Mesodermal cell (in vitro differentiated cells): ENCODE data around the gene LYZL4. TPM values are rescaled to one million over a fixed set of nuclear protein-coding genes. Genes with fewer than 3 reads are reported as not detected.

Source experiments
- H3K27ac ChIP-seq: 2 replicates; pipeline ENCODE4 v1.7.0; 2013; ENCODE audit warnings: mild to moderate bottlenecking, low read depth, low read length, moderate library complexity; ENCODE audit not compliant: severe bottlenecking
- H3K36me3 ChIP-seq: 2 replicates; pipeline ENCODE4 v1.7.1; 2013; ENCODE audit warnings: mild to moderate bottlenecking, low read length, moderate library complexity; ENCODE audit not compliant: control insufficient read depth, insufficient read depth
- H3K4me1 ChIP-seq: one replicate; pipeline ENCODE4 v1.7.1; 2013; ENCODE audit warnings: mild to moderate bottlenecking, low read length; ENCODE audit not compliant: insufficient read depth, control insufficient read depth, poor library complexity, severe bottlenecking
- H3K4me3 ChIP-seq: 2 replicates; pipeline ENCODE4 v1.7.0; 2013; ENCODE audit warnings: low read length, control low read depth, mild to moderate bottlenecking; ENCODE audit not compliant: insufficient read depth, poor library complexity, severe bottlenecking; ENCODE audit errors: extremely low read depth
- H3K9me3 ChIP-seq: 2 replicates; pipeline ENCODE4 v1.7.1; 2013; ENCODE audit warnings: mild to moderate bottlenecking, low read length, moderate library complexity; ENCODE audit not compliant: control insufficient read depth
- WGBS, 2 experiments: methylation state at CpG; one replicate each; pipeline ENCODE4 v1.1.5; 2013; ENCODE audit warnings: missing lambda C conversion rate in 2 of 2; ENCODE audit not compliant: insufficient coverage in 2 of 2; 5-methylcytosine and 5-hydroxymethylcytosine counted together
- polyA plus RNA-seq, 2 experiments: library from polyadenylated mRNA; stranded (reverse); fragments of 50-300 nt; gene quantifications; one replicate each; pipeline ENCODE4 v1.2.3, GENCODE V29; 2013

The LYZL4 gene
- not detected for polyA plus RNA-seq (2013, experiment 1 of 2)
- polyA plus RNA-seq (2013, experiment 2 of 2), result not detected

- H3K4me1 ChIP-seq, result no peaks in the 10 kb centered on the region
- no peak within 1 kb of the TSS for H3K27ac ChIP-seq
- WGBS, 2 experiments, result 74% methylated on average over 3 of the region's 5 CpGs; no CpG with 5 or more reads in 1 of the 2 experiments
- H3K4me3 ChIP-seq, result no peak within 1 kb of the TSS
- no peaks in the 10 kb centered on the region for H3K9me3 ChIP-seq
- H3K36me3 ChIP-seq, result no peaks in the 10 kb centered on the region
These were observed at the start of gene LYZL4 for GRCh38 chr3:42410370-42411131. Gene LYZL4 (minus strand): TSS chr3:42410610. CDS start chr3:42407251, 3,359 bp downstream.

- no peaks in the 10 kb centered on the region for H3K9me3 ChIP-seq
- H3K4me3 ChIP-seq, result no peak overlapping the region
- no peaks in the 10 kb centered on the region for H3K4me1 ChIP-seq
- no peak overlapping the region for H3K27ac ChIP-seq
- no peaks in the 10 kb centered on the region for H3K36me3 ChIP-seq
These were observed 48.7 kb upstream of the LYZL4 start for GRCh38 chr3:42459151-42459550.

- Histone ChIP-seq H3K4me1 (no peaks in the 10 kb centered on the region), H3K4me3 (no peak overlapping the region), H3K36me3 (no peaks in the 10 kb centered on the region), H3K9me3 (no peaks in the 10 kb centered on the region), H3K27ac (no peak overlapping the region)
These were observed 45.8 kb upstream of the LYZL4 start for GRCh38 chr3:42456211-42456610.

GRCh38 chr3:42451546-42452230 lies 41.3 kb upstream of the LYZL4 start:
- Histone ChIP-seq H3K4me1 (no peaks in the 10 kb centered on the region), H3K9me3 (no peaks in the 10 kb centered on the region), H3K27ac (peak overlapping the region; percentile 62), H3K4me3 (no peak overlapping the region), H3K36me3 (no peaks in the 10 kb centered on the region)
- WGBS, 2 experiments, result 90 to 100% methylated on average over 1 to 2 of the region's 2 CpGs

GRCh38 chr3:42451116-42451515 lies 40.7 kb upstream of the LYZL4 start:
- WGBS, 2 experiments, result 78 to 100% methylated on average over 1 of the region's 2 CpGs
- Histone ChIP-seq H3K27ac (no peak overlapping the region), H3K36me3 (no peaks in the 10 kb centered on the region), H3K9me3 (no peaks in the 10 kb centered on the region), H3K4me3 (no peak overlapping the region), H3K4me1 (no peaks in the 10 kb centered on the region)

- H3K27ac ChIP-seq, result no peak overlapping the region
- no peaks in the 10 kb centered on the region for H3K9me3 ChIP-seq
- no peaks in the 10 kb centered on the region for H3K36me3 ChIP-seq
- H3K4me3 ChIP-seq, result no peak overlapping the region
- no peaks in the 10 kb centered on the region for H3K4me1 ChIP-seq
- no CpG with 5 or more reads among the region's 1 CpG for WGBS, 2 experiments
These were observed 40.2 kb upstream of the LYZL4 start for GRCh38 chr3:42450567-42450966.

- Histone ChIP-seq H3K27ac (no peak overlapping the region), H3K36me3 (no peaks in the 10 kb centered on the region), H3K9me3 (no peaks in the 10 kb centered on the region), H3K4me3 (no peak overlapping the region), H3K4me1 (no peaks in the 10 kb centered on the region)
- 43 to 100% methylated on average over 1 of the region's 1 CpG for WGBS, 2 experiments
These were observed 37.1 kb upstream of the LYZL4 start for GRCh38 chr3:42447481-42447880.

- H3K27ac ChIP-seq, result no peak overlapping the region
- no peak overlapping the region for H3K4me3 ChIP-seq
These were observed 36.0 kb upstream of the LYZL4 start for GRCh38 chr3:42446111-42447050.

GRCh38 chr3:42443819-42444436 lies 33.5 kb upstream of the LYZL4 start:
- no peaks in the 10 kb centered on the region for H3K4me1 ChIP-seq
- no peak overlapping the region for H3K4me3 ChIP-seq
- no peaks in the 10 kb centered on the region for H3K36me3 ChIP-seq
- no peak overlapping the region for H3K27ac ChIP-seq
- WGBS, 2 experiments, result 18 to 64% methylated on average over 2 to 4 of the region's 9 CpGs
- no peaks in the 10 kb centered on the region for H3K9me3 ChIP-seq

More at GRCh38 chr3:42446111-42447050, 36.0 kb upstream of the LYZL4 start:
- WGBS, 2 experiments, result 89 to 100% methylated on average over 1 of the region's 4 CpGs
- no peaks in the 10 kb centered on the region for H3K4me1 ChIP-seq
- no peaks in the 10 kb centered on the region for H3K9me3 ChIP-seq
- no peaks in the 10 kb centered on the region for H3K36me3 ChIP-seq

- Histone ChIP-seq H3K4me3 (no peak overlapping the region), H3K4me1 (no peaks in the 10 kb centered on the region), H3K27ac (no peak overlapping the region), H3K36me3 (no peaks in the 10 kb centered on the region), H3K9me3 (no peaks in the 10 kb centered on the region)
- 92 to 96% methylated on average over 3 of the region's 4 CpGs for WGBS, 2 experiments
These were observed 32.9 kb upstream of the LYZL4 start for GRCh38 chr3:42443292-42443691.
